T-helper 1 cell treated with Interleukin-12 subunit alpha and Interleukin-12 subunit beta and Interleukin-4 antibody, amounts not matched to agents 30 ng/mL and 1 ng/mL, for 36 hours (primary cell): ENCODE data around the gene DLK1. TPM values are rescaled to one million over a fixed set of nuclear protein-coding genes. Genes with fewer than 3 reads are reported as not detected.

Source experiments
- intact Hi-C: fragments of 100-400 bp; cut with micrococcal nuclease; formaldehyde crosslinking; loops from one replicate; pipeline ENCODE4 v1.15.1; 2024
- total RNA-seq: library from RNA; stranded (reverse); gene quantifications from 2 replicates; pipeline ENCODE4 v1.2.3, GENCODE V29; 2022

Gene DLK1
- total RNA-seq, 1 donor from 2014 or later = not detected

DNA sequence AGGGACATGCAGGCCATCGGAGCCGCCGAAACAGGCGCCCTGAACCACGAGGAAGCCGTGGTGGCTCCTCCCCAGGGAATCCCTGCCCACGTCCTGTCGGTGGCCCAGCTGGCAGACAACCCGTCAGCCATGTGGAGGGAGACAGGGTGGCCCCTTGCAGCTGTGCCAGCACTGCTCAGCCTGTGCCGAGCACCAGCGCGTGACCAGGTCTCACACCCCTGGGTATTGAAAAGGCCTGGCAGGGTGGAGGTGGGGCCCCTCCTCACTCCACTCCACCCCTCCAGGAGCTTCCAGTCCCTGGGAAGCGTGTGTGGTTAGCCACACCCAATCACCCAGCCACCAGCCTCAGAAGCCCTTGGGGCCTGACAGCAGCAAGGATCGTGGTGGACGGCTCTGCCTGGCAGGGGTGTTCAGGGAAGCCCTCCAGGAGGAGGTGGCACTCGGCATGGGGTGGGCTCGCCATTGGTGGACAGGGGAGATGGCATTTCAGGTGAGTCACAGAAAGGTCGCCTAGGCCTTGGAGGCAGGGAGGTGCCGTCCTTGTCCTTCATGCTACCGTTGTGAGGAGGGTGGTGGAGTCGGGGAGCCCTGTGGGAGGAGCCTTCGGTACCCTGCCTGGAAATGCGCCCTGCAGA, 12.3 kb upstream of the DLK1 start:
- intact Hi-C loops = no loop called here

DNA sequence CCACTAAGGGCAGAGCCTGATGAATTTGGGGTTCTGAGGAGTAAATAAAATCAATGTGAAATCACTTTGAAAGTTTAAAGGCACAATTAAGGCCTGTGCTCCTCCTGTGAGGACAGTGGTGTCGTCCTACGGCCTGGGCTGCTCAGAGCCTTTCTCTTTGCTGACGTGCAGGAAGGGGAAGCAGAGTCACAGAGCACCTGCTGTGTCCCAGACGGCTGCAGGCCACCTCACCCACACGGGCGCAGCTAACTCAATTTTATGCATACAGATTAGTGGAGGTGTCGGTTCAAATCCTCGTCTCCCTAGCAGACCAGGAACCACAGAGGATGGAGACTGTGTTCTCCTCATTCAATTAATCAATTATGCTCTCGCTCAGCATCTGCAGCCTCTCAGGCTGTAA, 11.4 kb upstream of the DLK1 start:
- intact Hi-C loops = no loop called here

DNA sequence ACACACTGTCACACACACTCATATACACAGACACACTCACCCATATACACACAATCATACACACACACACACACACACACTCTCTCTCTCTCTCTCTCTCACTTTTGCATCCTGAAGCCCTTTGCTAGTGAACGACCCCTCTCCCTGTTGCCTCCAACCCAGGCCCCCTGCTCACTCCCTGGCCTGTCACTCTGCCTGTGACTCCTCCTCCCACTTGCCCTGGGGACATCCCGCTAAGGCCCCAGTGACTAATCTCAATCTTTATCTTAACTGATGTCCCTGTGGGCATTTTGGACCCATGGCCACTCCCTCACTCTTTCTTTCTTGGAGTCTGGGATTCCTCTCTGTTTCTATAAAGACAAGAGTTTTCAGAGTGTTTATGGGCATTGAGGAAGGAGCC, 10.9 kb upstream of the DLK1 start:
- intact Hi-C loops = no loop called here

DNA sequence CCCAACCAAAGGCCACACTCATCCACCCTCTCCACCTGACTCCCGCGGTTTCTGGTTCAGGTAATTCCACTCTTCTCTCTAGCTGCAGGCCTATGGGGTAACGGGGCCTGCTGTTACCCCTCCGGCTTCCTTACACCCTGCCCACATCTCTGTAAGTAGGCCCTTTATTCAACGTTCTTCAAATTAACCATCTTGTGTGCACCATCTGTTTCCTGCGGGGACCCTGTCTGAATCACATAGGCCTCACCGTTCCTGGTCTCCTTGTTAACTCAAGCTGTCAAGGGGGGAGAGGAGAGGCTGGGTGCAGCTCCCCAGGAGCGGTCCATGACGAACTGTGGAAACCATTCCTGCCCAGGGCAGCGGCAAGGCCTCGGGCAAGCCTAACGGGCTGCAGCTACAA, 9.3 kb upstream of the DLK1 start:
- intact Hi-C loops = no loop called here

DNA sequence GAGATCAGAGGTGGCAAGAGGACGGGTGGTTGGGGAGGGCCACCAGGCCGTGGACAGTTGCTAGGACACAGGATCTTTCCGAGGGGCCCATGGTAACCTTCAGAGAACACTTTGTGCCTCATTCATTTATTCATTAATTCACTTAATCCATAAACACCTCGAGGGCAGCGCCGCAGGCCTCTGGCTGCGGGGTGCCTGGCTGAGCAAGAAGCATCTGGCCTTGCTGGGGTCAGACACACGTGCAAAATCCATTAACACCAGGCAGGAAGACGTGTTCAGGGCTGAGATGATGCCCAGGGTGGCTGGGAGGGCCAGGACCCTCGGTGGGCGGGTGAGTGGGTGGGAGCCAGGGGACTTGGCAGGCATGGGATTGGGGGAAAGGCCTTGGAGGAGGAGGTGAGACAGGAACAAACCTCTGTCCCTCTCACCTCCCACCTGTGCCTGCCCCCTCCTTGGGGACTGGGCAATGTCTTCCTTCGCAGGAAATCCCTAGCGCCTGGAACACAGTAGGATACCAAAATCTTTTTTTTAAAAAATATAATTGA, 6.6 kb upstream of the DLK1 start:
- intact Hi-C loops = no loop called here

DNA sequence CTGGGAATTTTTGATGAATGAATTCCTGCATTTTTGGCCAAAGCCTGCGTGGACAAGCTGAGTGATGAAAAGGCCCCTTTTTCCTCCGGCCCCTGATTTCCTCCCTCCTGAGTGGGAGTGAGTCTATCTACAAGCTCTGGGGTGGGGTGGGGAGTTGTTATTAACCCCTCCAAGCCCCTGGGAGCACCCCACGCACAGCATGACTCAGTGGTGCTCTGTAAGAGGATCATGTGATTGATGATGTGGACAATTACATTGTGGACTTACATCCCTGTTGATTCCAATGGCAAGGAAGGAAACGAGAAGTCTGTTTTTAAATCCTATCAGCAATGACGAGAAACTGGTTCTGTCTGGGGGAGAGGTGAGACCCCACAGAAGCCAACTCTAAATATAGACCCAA, 5.1 kb upstream of the DLK1 start:
- intact Hi-C loops = no loop called here

DNA sequence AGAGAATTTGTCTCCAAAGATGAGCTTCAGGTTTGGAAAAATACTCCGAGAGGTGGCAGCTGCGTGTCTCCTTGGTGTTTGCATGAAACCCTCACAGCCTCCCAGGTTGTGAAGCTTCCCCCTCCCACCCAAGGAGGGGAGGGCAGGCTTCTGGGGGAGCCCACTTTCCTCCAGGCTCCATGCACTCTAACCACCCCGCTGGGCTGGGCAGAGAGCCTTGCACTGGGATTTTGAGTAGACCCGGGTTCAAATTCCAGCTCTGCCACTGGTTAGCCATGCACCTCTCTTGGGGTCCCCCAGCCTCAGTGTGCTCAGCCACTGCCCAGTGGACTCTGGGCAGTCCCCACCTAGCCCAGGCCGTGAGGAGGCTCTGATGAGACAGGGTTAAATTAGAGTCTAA, 4.3 kb upstream of the DLK1 start:
- intact Hi-C loops = no loop called here

DNA sequence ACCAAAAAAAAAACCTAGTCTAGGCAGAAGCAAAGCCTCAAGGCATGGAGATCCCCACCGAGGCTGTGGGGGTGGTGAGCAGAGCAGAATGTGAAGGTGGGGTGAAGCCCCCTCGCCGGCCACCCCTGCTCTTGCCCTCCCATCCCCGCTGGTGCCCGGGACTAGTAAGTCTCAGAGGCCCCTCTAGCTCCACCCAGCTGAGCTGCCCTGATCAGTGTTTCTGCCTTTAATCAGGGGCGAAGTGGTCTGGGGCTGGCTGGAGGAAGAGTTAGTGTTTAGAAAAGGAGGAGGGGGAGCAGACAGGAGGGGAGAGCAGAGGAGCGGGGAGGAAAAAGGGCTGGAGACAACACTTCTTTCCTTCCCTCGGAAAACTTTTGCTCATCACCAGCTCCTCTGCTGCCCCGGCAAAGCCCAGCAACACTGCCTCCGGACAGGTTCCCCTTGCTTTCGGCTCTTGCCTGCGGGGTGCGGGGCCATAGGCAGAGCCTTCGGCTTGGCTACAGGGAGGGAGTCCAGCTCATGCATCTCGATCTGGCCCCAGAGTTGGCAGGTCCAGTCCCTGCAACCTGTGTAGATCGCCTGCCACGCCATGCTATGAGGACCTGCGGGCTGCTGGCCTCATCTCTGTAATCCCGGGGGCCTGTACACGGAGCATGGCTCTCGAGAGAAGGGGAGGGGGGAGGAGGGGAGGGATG, 3.4 kb upstream of the DLK1 start:
- intact Hi-C loops = no loop called here

DNA sequence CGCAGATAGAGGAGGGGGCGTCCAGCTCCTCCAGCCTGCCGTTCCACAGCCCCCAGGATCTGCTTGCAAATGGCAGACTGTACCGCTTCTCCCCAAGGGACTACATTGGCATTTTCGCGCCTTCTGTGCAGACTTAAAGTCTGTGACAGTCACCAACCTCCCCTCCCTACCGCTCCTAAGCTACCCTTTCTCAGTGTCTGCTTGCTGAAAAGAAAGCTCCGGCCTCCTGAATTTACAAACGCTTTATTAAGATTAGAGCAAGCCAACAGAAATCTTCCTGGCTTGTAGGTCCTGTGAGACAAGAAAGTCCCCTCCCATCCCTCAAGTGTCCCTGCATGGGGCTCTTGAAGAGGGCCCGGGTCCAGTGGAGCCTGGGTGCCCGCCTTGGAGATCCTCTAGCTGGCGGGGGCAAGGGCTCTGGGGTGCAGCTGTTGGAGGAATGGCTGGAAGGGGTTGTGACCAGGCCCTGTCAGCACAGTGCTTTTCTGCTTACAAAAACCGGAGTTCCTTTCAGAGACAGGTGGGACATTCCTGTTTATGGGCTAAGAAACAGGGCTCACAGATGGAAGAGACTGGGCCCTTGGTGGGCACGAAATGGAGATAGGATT, 2.8 kb upstream of the DLK1 start:
- intact Hi-C loops = no loop called here

DNA sequence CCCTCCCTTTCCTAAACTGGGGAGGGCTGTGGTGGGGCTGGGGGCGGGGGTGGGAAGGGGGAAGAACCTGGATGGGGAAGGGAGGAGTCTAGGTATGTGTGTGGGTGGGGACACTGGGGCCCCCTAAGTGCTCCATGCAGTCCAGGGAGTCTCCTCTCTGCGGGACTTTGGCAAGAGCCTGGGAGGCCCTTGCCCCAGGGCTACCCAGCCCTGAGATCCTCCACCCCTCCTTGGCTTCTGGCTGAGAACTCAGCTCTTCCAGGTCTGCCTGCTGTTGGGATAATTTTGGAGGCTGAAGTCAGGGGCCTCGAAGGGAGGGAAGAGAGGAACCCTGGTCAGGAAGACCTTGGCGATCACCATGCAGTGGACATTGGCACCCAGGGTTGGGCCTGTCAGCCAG, 2.2 kb upstream of the DLK1 start:
- intact Hi-C loops = no loop called here

DNA sequence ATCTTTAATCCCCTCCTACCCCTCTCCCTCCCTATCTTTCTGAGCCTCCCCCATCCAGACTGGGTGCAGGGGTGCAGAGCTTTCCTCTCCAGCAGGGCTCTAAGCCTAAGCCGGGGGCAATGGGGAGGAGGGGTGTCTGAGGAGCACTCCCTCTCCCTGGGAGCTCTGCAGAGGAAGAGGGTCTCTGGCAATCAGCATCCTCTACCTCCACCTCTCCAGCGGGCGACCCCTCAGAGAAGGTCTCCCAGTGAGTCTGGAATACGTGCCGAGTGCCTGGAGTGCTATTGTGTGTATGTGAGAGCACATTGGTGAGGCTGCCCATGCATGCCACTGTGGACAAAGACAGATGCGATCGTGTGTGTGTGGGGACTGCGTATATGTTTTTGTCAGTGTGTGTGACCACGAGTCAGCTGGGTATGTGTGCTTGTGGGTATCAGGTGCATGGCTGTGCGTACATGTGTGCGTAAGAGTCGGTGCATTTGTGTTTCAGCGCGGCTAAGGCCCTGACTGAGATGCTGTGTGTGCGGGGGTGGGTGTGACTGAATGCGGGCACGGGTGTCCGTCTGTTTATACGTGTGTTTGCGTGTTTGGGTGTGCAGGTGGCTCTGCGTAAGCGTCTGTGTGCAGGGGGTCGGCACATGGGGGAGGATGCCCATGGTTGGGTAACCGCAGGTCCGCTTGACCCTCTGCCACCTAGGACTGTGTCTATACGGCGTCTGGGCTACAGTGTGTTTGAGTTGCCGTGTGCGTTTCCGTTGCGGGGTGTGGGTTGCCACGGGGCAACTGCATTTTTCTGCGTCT, 905 bp upstream of the DLK1 start:
- intact Hi-C loops = no loop called here

DNA sequence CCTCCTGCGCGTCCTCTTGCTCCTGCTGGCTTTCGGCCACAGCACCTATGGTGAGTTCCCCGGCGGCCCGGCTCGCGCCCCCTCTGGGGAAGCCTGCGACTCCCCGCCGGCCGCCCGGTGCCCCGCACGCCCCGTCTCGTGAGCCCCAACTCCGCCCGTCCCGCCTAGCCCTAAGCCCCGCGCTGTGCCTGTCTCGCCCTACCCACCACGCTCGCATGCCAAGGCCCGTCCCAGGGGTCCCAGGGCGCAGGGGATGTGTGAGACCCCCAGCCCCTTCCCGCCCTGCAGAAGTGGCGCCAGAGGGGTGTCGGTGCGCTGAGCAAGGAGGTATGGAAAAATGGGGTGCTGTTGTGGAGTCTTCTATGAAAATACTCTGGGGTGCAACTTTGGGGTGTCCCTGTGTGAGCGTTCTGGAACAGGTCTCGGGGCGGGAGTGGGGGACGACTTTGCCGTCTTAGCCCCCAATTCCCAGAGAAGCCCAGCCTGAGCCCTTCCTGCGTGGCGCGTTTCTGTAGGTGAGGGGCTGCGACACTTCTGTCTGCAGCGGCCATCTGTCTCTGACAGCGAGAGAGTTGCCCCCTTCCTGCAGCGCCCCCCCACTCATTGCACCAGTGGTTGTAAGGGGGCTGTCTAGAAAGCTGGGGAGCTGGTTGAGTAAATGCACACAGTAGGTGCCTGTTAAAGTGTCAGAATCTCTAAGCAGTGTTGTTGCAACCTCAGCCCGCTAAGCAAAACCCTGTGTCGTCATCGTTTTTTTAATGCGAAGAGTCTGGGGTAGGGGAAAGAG, 587 bp downstream of the DLK1 start:
- intact Hi-C loops = no loop called here

DNA sequence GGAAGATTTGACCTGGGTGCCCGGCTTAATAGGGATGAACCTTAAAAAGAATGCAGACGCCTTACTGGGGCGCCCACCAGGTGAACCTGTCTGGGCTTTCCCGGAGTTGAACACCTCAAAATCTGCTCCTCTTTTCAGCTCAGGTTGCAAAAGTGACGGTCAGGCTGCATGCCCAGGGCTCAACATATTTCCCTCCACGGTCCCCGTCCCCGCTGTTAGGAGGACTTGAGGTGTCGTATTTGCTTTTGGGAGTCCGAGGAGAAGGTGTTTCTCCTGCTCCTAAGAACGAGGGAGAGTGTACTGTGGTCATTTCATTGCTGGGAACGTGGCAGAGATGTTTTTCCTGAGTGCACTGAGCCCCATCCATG, 1.2 kb downstream of the DLK1 start:
- intact Hi-C loops = no loop called here

DNA sequence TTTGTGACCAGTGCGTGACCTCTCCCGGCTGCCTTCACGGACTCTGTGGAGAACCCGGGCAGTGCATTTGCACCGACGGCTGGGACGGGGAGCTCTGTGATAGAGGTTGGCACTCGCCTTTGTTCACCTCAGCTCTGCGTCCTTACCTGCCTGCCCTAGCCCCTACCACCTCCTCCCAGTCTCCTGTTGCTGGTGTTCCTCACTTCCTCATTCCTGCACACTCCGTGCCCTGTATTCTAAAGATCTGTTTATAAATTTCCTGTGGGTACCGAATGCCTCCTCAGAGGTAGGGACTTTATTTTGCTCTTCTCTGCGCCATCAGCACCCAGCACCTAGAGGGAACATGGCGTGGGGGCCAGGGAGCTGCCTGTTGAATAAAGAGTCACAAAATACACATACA, 2.3 kb downstream of the DLK1 start:
- intact Hi-C loops = no loop called here

DNA sequence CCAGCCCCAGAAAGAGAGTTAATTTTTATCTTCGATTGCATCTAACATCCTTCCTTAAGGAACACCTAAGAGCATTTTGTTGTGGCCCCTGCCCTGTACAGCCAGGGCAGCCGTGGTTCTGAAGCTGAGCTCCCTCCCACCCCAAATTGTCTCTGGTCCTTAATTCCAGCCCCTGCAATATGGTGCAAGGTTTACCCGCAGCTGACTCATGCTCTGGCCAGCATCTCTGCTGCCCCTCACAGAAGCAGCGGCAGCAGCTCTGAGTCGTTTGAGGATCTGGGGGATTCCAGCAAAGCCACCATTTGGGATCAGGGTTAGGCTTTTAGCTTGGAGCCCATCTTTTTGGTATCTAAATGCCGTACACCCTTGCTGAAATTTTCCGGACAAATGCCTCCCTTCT, 3.3 kb downstream of the DLK1 start:
- intact Hi-C loops = no loop called here

DNA sequence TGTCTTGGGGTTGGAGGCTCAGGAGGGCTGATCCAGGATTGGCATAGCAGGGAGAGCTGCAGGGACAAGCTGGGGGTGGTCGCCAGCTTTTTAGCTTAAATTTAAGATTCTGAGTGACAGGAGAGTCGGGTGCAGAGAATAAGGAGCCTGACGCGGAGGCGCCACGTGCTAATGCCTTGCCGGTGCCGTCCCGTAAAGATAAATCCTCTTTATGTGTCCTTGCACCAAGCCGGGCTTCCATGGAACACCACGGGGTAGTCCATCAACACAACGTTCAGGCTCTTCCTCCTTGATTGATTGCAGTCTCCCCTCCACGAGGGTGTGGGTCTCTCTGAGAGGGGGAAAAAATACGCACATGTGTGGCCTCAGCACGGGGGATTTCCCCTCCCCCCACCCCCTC, 3.9 kb downstream of the DLK1 start:
- intact Hi-C loops = no loop called here

DNA sequence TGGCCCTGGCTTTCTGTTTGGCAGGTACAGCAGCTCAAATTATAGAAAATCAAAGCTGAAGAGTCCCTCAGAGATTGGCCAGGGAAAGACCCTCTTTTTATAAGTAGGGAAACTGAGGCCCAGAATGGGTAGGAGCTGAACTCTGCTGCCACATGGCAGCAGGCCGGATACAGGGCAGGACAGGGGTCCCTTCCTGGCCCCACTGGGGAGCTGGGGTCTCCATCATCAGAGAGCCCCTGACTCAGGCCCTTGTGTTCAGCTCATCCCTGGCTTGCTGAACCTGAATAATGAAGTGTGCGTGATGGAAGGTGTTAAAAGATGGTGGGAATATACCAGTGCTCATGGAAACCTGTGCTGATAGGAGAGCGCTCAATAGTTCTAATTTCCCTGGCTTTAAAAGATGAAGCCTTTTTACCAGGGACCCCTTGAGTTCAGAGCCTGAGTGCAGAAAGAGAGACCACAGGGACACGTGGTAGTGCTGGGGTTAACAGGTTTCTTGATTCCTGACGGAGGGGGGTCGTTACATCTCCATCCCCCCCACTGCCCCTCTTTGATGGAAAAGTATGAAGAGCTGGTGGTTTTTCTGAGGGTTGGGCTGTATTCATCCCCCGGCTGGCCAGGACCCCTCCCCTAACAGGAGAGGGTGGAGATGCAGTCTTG, 4.4 kb downstream of the DLK1 start:
- intact Hi-C loops = no loop called here

DNA sequence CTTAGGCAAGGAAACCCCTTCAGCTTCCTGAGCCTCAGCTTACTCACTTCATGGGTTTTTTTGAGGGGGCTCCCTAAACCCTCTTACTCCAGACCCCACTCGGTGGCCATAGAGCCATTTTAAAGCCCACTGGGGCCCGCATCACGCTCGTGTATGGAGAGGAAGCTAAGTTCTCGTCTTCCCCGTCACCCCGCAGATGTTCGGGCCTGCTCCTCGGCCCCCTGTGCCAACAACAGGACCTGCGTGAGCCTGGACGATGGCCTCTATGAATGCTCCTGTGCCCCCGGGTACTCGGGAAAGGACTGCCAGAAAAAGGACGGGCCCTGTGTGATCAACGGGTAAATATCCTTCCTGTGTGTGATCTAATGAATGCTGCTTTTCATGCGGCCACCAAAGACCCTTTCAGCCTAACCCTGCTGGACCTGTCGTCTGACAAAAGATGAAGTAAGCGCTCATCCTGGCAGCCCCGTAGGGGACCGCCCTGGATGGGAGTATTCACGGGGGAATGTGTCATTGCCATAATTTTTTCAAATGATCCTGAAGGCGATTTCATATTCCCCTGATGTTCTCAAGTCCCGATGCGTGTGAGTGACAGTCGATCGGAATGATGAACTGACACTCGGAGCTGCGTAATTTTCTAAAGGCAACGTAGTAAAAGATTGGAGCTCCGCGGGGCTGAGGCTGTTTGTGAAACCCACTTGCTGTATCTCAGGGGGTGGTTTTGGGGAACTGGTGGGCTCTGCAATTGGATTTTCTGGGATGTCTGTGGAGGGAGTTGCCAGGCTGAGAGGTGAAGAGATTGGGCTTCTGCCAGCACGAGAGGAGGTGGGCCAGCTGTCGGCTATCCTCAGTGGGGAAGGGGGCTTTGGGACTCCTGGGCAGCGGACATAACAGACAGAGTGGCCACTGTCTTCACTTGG, 5.4 kb downstream of the DLK1 start:
- intact Hi-C loops = no loop called here

DNA sequence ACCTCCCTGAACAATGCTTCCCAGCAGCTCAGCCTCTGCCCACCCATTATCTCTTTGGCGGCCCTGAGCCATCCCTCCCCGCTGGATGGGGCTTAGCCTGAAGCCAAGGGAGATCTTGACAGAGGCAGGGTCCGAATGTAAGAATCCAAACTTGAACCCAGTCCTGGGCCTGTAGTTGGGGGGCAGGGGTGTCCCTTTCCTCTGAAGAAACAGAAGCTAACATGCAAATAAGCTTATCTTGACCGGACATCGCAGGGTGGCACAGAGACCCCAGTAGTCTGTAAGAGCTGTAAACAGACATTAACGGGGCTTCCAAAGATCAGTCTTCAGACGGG, 6.0 kb downstream of the DLK1 start:
- intact Hi-C loops = no loop called here
